Endothelial cell (in vitro differentiated cells): ENCODE measurements around the gene ITPR2. TPM values are rescaled to one million over a fixed set of nuclear protein-coding genes. Genes with fewer than 3 reads are reported as not detected.
"Not testable (repeated sequence)": the region's sequence is repeated elsewhere in the genome, so short reads cannot be mapped to it uniquely, and the experiment has no call there.

Source experiments
- DNase-seq: peaks from one replicate; pipeline ENCODE4 v3.0.0; 2021; ENCODE audit warnings: low spot score
- H3K27ac Mint-ChIP-seq: one replicate; pipeline ENCODE4 v1.8.0; 2021; ENCODE audit warnings: mixed read lengths, inconsistent platforms; ENCODE audit not compliant: unreplicated experiment
- H3K27me3 Mint-ChIP-seq: one replicate; pipeline ENCODE4 v1.8.0; 2021; ENCODE audit warnings: mild to moderate bottlenecking, moderate library complexity, mixed read lengths, inconsistent platforms; ENCODE audit not compliant: unreplicated experiment
- H3K36me3 Mint-ChIP-seq: one replicate; pipeline ENCODE4 v1.8.0; 2021; ENCODE audit warnings: mild to moderate bottlenecking, low read depth, mixed read lengths, inconsistent platforms; ENCODE audit not compliant: unreplicated experiment
- H3K4me1 Mint-ChIP-seq: one replicate; pipeline ENCODE4 v1.8.0; 2021; ENCODE audit warnings: mild to moderate bottlenecking, mixed read lengths, inconsistent platforms; ENCODE audit not compliant: unreplicated experiment
- H3K4me3 Mint-ChIP-seq: one replicate; pipeline ENCODE4 v1.8.0; 2021; ENCODE audit warnings: mild to moderate bottlenecking, mixed read lengths, inconsistent platforms; ENCODE audit not compliant: unreplicated experiment
- H3K9me3 Mint-ChIP-seq: one replicate; pipeline ENCODE4 v1.8.0; 2021; ENCODE audit warnings: mixed read lengths, inconsistent platforms; ENCODE audit not compliant: unreplicated experiment
- CTCF ChIP-seq: fragments of 200-600 bp; sonication (generic); IDR thresholded peaks from one replicate; pipeline ENCODE4 v1.5.0; 2021; ENCODE audit warnings: antibody characterized with exemption; ENCODE audit not compliant: unreplicated experiment
- total RNA-seq: library from RNA; stranded (reverse); fragmentation: NEBNext Ultra II Directional; extraction: Animal tissue kit (Norgen Biotek cat#: 25700); gene quantifications from one replicate; pipeline ENCODE4 v1.2.1, GENCODE V29; 2021; ENCODE audit not compliant: unreplicated experiment

Gene ITPR2
- total RNA-seq, 1 donor from 2014 or later = 33.8 TPM

GRCh38 chr12:26836201-26836600, 3.2 kb upstream of the ITPR2 start:
- Mint-ChIP-seq H3K4me3 (no peak overlapping the region), H3K27me3 (peaks cover 9% of the 10 kb centered on the region), H3K4me1 (peaks cover 10% of the 10 kb centered on the region), H3K36me3 (peaks cover 3% of the 10 kb centered on the region), H3K27ac (no peak overlapping the region), H3K9me3 (no peaks in the 10 kb centered on the region)
- no peak for DNase-seq
- TF ChIP-seq CTCF = no peak

DNA sequence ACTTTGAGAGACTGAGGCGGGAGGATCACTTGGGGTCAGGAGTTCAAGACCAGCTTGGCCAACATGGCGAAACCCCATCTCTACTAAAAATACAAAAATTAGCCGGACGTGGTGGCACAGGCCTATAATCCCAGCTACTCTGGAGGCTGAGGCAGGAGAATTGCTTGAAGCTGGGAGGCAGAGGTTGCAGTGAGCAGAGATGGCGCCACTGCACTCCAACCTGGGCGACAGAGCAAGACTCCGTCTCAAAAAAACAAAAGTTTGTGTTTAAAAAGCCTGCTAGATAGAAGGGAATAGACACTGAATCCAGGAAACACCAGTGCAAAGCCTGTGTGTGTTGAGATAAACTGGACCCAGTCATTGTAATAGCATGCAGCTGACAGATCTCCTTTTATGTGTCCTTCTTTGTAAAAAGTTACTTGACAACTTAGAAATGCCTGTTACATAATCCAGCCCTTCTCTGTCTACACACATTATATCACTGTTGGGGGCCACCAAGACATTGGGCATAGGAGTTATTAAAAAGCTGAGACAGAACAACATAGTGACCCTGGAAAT, 1.6 kb upstream of the ITPR2 start:
- H3K27ac Mint-ChIP-seq, H3K36me3 Mint-ChIP-seq, H3K4me3 Mint-ChIP-seq, DNase-seq, H3K9me3 Mint-ChIP-seq: not testable (repeated sequence)
- peaks cover 16% of the 10 kb centered on the region for H3K4me1 Mint-ChIP-seq
- peaks cover 13% of the 10 kb centered on the region for H3K27me3 Mint-ChIP-seq

DNA sequence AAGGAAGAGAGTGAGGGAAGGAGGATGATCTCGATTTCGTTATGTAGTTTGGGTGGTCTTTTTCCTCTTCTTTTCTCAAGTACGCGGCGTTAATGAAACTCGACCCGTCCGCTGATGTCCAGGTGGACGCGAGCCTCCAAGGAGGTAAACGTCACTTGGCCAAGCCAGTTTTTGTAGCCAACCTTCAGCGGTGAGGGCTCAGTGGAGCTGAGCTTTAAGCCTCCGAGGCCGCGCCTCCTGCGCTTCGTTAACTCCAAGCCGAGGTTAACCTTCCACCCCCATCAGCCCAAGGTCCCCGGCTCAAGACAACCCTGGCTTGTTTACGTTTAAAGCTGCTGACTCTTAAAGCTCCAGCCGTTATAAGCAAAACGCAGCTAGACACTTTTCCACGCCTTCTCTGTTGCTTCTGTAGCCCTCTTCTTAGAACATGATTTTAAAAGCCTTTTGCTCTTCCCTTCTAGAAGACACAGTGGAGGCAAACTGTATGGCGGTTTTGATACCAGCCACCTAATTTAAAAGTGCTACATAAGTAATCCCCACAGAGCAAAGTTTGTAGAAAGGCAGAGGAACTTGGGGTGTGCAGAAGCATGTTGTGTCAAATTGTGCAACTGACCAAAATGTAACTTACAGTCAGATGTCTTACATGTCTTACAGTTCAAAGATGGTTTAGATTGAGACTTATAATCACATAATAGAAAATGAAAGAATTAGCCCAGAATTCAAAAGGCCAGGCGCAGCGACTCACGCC, 923 bp upstream of the ITPR2 start:
- no peak for TF ChIP-seq CTCF
- Mint-ChIP-seq H3K9me3 (no peaks in the 10 kb centered on the region), H3K36me3 (peaks cover 3% of the 10 kb centered on the region), H3K4me3 (peak overlapping the region; percentile 91), H3K27ac (peak overlapping the region; percentile 17), H3K4me1 (peaks cover 16% of the 10 kb centered on the region), H3K27me3 (peaks cover 13% of the 10 kb centered on the region)
- no peak for DNase-seq

GRCh38 chr12:26831951-26832821, 808 bp downstream of the ITPR2 start:
- H3K4me3 Mint-ChIP-seq = peak overlapping the region; percentile 92
- H3K4me1 Mint-ChIP-seq = peaks cover 16% of the 10 kb centered on the region
- H3K27ac Mint-ChIP-seq = peak overlapping the region; percentile 96
- peak; percentile 56 for DNase-seq
- H3K36me3 Mint-ChIP-seq = no peaks in the 10 kb centered on the region
- TF ChIP-seq CTCF = no peak
- peaks cover 13% of the 10 kb centered on the region for H3K27me3 Mint-ChIP-seq
- H3K9me3 Mint-ChIP-seq = no peaks in the 10 kb centered on the region

DNA sequence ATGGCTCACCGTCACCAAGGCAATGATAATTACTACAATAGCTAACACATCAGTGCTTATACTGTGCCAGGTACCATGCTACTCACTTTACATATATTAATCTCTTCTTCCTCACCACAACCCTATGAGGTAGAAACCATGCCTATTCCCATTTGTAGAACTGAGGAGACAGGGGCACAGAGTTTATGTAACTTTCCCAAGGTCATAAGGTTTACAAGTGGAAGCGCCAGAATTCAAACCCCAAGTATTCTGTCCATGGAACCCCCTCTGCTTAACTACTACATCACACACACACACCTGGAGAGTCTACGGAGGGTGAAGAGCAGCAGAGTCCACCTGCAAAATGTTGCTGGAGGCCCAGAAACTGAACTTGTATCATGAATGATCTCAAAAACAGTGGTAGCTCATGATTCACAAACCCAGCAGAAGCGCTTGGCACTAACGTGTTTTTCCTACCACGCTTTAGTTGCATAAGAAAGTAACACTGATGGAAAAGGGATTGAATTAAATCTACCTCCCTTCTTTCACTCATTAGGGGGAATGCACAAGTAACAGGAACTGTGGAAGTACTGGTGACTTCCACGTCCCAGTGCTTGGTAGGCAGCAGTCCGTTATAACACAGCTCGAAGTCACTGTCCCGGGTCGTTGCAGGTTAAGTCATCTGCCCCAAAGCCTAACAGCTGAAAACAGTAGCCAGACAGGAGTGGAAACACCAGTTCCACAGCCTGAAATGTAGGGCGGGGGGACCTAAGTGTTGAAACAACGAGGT, 2.0 kb downstream of the ITPR2 start:
- Mint-ChIP-seq H3K27me3 (peaks cover 11% of the 10 kb centered on the region), H3K9me3 (no peaks in the 10 kb centered on the region), H3K36me3 (no peaks in the 10 kb centered on the region), H3K27ac (no peak overlapping the region), H3K4me1 (peaks cover 16% of the 10 kb centered on the region), H3K4me3 (peak overlapping the region; percentile 79)
- no peak for TF ChIP-seq CTCF
- DNase-seq = peak; percentile 13
